ENCODE results near the gene SAT2.

Gene SAT2

DNA sequence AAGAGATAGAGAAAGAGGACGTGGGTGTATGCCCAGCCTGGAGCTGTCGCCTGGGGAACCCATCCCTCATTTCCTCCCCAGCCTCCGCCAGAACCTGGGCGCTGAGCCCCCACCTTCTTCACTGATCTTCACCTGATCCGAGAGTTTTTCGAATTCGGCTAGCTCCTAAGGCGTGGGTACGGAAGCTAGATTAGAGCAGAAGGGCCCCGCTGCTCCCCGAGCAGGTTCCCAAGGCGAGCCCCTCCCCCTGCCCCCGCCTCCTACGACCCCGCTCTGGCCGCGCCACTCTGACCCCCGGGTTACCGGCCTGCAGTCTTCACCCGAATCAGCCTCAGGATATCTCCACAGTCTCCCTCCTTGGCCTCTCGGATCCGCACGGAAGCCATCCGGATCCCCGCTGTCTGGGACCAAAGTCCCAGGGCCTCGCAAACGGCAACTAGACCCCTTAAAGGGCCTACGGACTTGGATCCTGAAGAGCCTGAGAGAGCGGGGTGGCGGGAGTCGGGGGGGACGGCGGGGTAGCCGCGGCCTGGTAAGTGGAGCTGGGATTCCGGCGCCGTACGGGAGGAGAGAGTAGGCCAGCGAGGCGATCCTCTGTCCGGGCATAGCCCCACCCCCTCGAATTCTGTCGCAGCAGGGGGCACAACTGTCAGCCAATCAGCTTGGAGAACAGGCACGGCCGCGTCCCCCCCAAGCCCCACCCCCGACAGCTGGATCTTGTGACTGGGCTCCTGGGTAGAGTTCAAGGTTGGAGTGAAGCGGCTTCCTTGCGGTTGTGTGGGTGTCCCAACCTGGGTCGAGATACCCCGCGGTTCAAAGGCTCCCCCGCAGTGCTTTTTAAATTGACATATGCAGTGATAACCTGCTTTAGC is at the start of gene SAT2:
Gene SAT2 (minus strand): TSS at position 572 of the 872 bp plus-strand sequence. CDS start 186 bp downstream, at position 386.
- DNase-seq (ENCODE audit: insufficient read length, low spot score) (peak; percentile 100), FAIRE-seq (no peak)
- TF ChIP-seq, protein P1, sequence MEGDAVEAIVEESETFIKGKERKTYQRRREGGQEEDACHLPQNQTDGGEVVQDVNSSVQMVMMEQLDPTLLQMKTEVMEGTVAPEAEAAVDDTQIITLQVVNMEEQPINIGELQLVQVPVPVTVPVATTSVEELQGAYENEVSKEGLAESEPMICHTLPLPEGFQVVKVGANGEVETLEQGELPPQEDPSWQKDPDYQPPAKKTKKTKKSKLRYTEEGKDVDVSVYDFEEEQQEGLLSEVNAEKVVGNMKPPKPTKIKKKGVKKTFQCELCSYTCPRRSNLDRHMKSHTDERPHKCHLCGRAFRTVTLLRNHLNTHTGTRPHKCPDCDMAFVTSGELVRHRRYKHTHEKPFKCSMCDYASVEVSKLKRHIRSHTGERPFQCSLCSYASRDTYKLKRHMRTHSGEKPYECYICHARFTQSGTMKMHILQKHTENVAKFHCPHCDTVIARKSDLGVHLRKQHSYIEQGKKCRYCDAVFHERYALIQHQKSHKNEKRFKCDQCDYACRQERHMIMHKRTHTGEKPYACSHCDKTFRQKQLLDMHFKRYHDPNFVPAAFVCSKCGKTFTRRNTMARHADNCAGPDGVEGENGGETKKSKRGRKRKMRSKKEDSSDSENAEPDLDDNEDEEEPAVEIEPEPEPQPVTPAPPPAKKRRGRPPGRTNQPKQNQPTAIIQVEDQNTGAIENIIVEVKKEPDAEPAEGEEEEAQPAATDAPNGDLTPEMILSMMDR (IDR thresholded peaks at IDR 0.05; ENCODE audit: insufficient read depth, missing control alignments), result no peak

DNA sequence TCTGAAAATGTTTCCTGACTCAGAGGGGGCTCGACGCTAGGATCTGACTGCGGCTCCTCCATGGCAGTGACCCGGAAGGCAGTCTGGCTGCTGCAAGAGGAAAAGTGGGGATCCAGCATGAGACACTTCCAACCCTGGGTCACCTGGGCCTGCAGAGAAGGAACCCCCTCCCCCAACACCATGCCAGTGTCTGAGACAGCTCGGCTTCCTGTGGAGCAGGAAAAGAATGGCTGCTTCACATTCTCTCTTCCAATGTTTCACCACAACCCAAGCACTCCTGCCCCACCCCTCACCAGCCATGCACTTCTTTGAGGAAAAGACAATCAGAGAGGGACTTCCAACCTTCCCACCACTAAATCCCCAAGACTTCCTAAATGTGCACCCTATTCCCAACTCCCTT is 48.9 kb upstream of the SAT2 start:
- FAIRE-seq (no peak), DNase-seq (ENCODE audit: insufficient read length, low spot score) (no peak)
- TF ChIP-seq, protein P1 (IDR thresholded peaks at IDR 0.05; ENCODE audit: insufficient read depth, missing control alignments), result no peak

DNA sequence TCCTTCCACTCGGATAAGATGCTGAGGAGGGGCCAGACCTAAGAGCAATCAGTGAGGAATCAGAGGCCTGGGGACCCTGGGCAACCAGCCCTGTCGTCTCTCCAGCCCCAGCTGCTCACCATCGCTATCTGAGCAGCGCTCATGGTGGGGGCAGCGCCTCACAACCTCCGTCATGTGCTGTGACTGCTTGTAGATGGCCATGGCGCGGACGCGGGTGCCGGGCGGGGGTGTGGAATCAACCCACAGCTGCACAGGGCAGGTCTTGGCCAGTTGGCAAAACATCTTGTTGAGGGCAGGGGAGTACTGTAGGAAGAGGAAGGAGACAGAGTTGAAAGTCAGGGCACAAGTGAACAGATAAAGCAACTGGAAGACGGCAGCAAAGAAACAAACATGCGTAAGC is 47.3 kb upstream of the SAT2 start:
- FAIRE-seq, result no peak
- TF ChIP-seq, protein P1 (IDR thresholded peaks at IDR 0.05; ENCODE audit: insufficient read depth, missing control alignments), result no peak

DNA sequence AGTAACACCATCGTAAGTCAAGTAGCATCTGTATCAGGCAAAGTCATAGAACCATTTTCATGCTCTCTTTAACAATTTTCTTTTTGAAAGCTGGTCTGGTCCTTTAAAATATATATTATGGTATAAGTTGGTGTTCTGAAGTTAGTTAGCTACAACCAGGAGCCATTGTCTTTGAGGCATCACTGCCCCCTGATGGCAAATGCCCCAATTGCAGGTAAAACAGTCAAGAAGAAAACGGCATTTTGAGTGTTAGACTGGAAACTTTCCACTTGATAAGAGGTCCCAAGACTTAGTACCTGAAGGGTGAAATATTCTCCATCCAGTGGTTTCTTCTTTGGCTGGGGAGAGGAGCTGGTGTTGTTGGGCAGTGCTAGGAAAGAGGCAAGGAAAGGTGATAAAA is 45.6 kb upstream of the SAT2 start:
- FAIRE-seq (no peak), DNase-seq (ENCODE audit: insufficient read length, low spot score) (peak; percentile 12)
- TF ChIP-seq, protein P1 (IDR thresholded peaks at IDR 0.05; ENCODE audit: insufficient read depth, missing control alignments), result peak; percentile 31

More for the DNA sequence above, 47.3 kb upstream of the SAT2 start:
- DNase-seq (ENCODE audit: insufficient read length, low spot score), result peak; percentile 3

DNA sequence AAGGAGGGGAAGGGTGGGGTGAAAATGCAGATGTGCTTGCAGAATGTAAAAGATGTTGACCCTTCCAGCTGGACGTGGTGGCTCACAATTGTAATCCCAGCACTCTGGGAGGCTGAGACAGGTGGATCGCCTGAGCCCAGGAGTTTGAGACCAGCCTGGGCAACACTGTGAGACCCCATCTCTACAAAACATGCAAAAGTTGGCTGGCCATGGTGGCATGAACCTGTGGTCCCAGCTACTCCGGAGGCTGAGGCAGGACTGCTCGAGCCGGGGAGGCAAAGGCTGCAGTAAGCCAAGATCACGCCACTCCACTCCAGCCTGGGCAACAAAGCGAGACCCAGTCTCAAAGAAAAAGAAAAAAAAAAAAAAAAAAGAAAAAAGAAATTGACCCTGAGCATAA is 40.9 kb upstream of the SAT2 start:
- DNase-seq (ENCODE audit: insufficient read length, low spot score), result no peak
- no peak for FAIRE-seq
- TF ChIP-seq, protein P1 (IDR thresholded peaks at IDR 0.05; ENCODE audit: insufficient read depth, missing control alignments), result no peak

DNA sequence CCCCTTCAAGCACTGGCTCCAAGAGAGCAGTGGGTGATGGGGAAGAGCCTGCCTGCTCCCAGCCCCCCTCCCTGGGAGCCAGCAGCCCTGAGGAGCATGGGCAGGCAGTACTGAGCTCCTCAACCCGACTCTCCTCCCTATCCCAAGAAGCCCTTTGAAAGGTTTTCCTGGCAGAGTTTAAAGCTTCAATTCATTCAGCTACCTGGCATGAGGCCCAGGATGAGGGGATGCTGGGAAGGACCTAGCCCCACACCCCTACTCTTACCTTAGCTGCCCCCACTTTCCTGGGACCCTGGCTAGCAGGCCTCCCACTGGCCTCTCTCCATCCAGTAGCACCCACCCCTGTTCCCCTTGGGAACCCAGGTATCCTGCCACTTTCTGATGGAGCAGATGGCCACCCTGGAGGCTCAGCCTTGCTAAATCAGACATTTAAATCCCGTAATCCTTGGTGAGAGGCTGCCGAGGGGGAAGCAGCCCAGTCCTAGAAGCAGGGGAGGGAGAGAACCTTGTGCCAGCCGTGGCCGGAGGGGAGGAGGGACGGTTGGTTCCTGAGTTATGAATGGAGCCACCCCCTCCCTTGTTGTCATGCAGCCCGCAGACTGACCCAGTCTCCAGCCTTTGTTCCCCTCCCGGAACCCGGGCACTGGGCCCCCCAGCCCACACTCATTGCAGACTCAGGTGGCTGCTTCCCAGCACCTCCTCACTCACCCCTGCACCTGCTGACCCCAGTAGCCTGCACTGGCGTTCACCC is 40.2 kb upstream of the SAT2 start:
- TF ChIP-seq, protein P1 (IDR thresholded peaks at IDR 0.05; ENCODE audit: insufficient read depth, missing control alignments), result no peak
- FAIRE-seq (peak; percentile 44), DNase-seq (ENCODE audit: insufficient read length, low spot score) (peak; percentile 70)
